ENCODE results near the gene LGR6.

GRCh38 chr1:202203238-202204039 is 9.8 kb downstream of the LGR6 start:
- TF ChIP-seq CTCF (IDR thresholded peaks at IDR 0.05) = no peak
- no peak for TF ChIP-seq SIN3A (IDR thresholded peaks at IDR 0.05; ENCODE audit: borderline replicate concordance, insufficient read depth, low read depth, low read length)
- TF ChIP-seq POLR2AphosphoS5 (IDR thresholded peaks at IDR 0.05; ENCODE audit: low read depth, low read length) = no peak
- no peak for TF ChIP-seq REST (IDR thresholded peaks at IDR 0.05; ENCODE audit: insufficient read depth in 1 of 2, low read depth in 2 of 2, low read length in 1 of 2)

Measured in Panc1 (cell line).